Left ventricle myocardium inferior (tissue), 1 donor: ENCODE measurements around the gene THNSL1. TPM values are rescaled to one million over a fixed set of nuclear protein-coding genes. Genes with fewer than 3 reads are reported as not detected.
A peak's percentile ranks its signal among the peaks of the same experiment; 100 is the strongest.

Experiments
- DNase-seq: peaks from one replicate; pipeline ENCODE4 v3.0.0-alpha.2; 2020
- H3K27ac ChIP-seq: fragments of 200-600 bp; replicated peaks from 2 replicates; pipeline ENCODE4 v1.8.0; 2021
- H3K27me3 ChIP-seq: fragments of 200-600 bp; 2 replicates; pipeline ENCODE4 v1.8.0; 2021; ENCODE audit warnings: low read depth
- H3K36me3 ChIP-seq: fragments of 200-600 bp; 2 replicates; pipeline ENCODE4 v1.8.0; 2021
- H3K4me1 ChIP-seq: fragments of 200-600 bp; 2 replicates; pipeline ENCODE4 v1.8.0; 2021
- H3K4me3 ChIP-seq: fragments of 200-600 bp; 2 replicates; pipeline ENCODE4 v1.8.0; 2021; ENCODE audit warnings: mild to moderate bottlenecking, moderate library complexity
- H3K9me3 ChIP-seq: fragments of 200-600 bp; replicated peaks from 2 replicates; pipeline ENCODE4 v1.8.0; 2021
- CTCF ChIP-seq: fragments of 200-600 bp; IDR thresholded peaks from 2 replicates; pipeline ENCODE4 v1.8.0; 2021; ENCODE audit warnings: antibody characterized with exemption, mild to moderate bottlenecking, borderline replicate concordance
- intact Hi-C: fragments of 100-400 bp; cut with micrococcal nuclease; formaldehyde crosslinking; loops from one replicate; pipeline ENCODE4 v1.11.0; 2022
- total RNA-seq: library from RNA; stranded (reverse); fragmentation: NEBNext Ultra II Directional; extraction: Animal tissue kit (Norgen Biotek cat#: 25700); gene quantifications from one replicate; pipeline ENCODE4 v1.2.1, GENCODE V29; 2021
- donor health status: DM: no; HTN: yes; CAD: no; lungs with severe emphysema.

Gene THNSL1
- total RNA-seq, 1 donor from 2014 or later: 5.3 TPM

- no peaks in the 10 kb centered on the region for H3K9me3 ChIP-seq
- no peak for DNase-seq
- no peak overlapping the region for H3K4me3 ChIP-seq
- no peak for TF ChIP-seq CTCF
- H3K27me3 ChIP-seq: no peaks in the 10 kb centered on the region
- H3K4me1 ChIP-seq: peaks cover 41% of the 10 kb centered on the region
- no peaks in the 10 kb centered on the region for H3K36me3 ChIP-seq
- H3K27ac ChIP-seq: no peak overlapping the region
- intact Hi-C loops: no loop called here
Observed at GRCh38 chr10:25018703-25019102, 2.3 kb downstream of the THNSL1 start.

GRCh38 chr10:25023278-25023677 is 6.9 kb downstream of the THNSL1 start:
- no peaks in the 10 kb centered on the region for H3K27me3 ChIP-seq
- TF ChIP-seq CTCF: no peak
- no peak overlapping the region for H3K4me3 ChIP-seq
- no peaks in the 10 kb centered on the region for H3K9me3 ChIP-seq
- H3K27ac ChIP-seq: peak overlapping the region; percentile 54
- peaks cover 23% of the 10 kb centered on the region for H3K4me1 ChIP-seq
- no peaks in the 10 kb centered on the region for H3K36me3 ChIP-seq
- no peak for DNase-seq
- intact Hi-C loops: no loop called here

- intact Hi-C loops: no loop called here
- Histone ChIP-seq H3K4me3 (no peak overlapping the region), H3K36me3 (no peaks in the 10 kb centered on the region), H3K27ac (peak overlapping the region; percentile 26), H3K27me3 (no peaks in the 10 kb centered on the region), H3K9me3 (no peaks in the 10 kb centered on the region), H3K4me1 (peaks cover 22% of the 10 kb centered on the region)
- DNase-seq: no peak
- no peak for TF ChIP-seq CTCF
Observed at GRCh38 chr10:25024528-25024927, 8.1 kb downstream of the THNSL1 start.

GRCh38 chr10:25026463-25026862 is 10.1 kb downstream of the THNSL1 start:
- Histone ChIP-seq H3K27ac (no peak overlapping the region), H3K9me3 (peaks cover 8% of the 10 kb centered on the region), H3K4me1 (peaks cover 22% of the 10 kb centered on the region), H3K4me3 (no peak overlapping the region), H3K27me3 (no peaks in the 10 kb centered on the region), H3K36me3 (no peaks in the 10 kb centered on the region)
- peak; percentile 55 for TF ChIP-seq CTCF
- no peak for DNase-seq
- intact Hi-C loops: loop anchor here (5.0 kb wide), 1 partner anchor 46 kb away; no protein-coding TSS in a partner anchor

- Histone ChIP-seq H3K36me3 (no peaks in the 10 kb centered on the region), H3K27ac (no peak overlapping the region), H3K27me3 (no peaks in the 10 kb centered on the region), H3K4me3 (no peak overlapping the region), H3K4me1 (peaks cover 6% of the 10 kb centered on the region), H3K9me3 (peaks cover 8% of the 10 kb centered on the region)
- TF ChIP-seq CTCF: no peak
- intact Hi-C loops: loop anchor here (5.0 kb wide), 1 partner anchor 44 kb away; no protein-coding TSS in a partner anchor
- DNase-seq: no peak
Observed at GRCh38 chr10:25028711-25029110, 12.3 kb downstream of the THNSL1 start.
